ENCODE results near the gene SPTA1.

SPTA1 gene

DNA sequence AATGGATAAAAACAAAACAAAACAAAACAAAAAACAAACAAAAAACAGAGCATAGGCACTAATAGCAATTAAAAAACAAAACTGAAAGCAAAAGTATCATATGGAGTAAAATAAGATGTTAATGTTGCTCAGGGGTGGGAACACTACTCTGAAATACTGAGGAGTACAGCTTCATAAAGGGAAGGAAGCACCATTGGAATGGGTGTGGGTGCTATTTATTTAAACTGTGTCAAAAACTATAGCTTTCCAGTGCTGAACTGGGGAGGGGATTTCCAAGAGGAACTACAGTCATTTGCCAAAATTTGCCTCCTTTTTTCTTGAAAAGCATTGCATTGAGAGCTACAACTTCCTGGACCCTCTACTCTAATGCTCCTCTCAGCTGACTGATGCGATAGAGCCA is 40.0 kb downstream of the SPTA1 start:
- TF ChIP-seq, protein P1, sequence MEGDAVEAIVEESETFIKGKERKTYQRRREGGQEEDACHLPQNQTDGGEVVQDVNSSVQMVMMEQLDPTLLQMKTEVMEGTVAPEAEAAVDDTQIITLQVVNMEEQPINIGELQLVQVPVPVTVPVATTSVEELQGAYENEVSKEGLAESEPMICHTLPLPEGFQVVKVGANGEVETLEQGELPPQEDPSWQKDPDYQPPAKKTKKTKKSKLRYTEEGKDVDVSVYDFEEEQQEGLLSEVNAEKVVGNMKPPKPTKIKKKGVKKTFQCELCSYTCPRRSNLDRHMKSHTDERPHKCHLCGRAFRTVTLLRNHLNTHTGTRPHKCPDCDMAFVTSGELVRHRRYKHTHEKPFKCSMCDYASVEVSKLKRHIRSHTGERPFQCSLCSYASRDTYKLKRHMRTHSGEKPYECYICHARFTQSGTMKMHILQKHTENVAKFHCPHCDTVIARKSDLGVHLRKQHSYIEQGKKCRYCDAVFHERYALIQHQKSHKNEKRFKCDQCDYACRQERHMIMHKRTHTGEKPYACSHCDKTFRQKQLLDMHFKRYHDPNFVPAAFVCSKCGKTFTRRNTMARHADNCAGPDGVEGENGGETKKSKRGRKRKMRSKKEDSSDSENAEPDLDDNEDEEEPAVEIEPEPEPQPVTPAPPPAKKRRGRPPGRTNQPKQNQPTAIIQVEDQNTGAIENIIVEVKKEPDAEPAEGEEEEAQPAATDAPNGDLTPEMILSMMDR (IDR thresholded peaks at IDR 0.05; ENCODE audit: low read depth, low read length, missing control alignments): no peak
- in situ Hi-C loops (cut with HindIII; ENCODE audit: low sequenced_read_pairs): no loop called here
- no peak for DNase-seq (ENCODE audit: low read depth)
- H3K4me3 ChIP-seq (ENCODE audit: low read depth, low read length): no peak overlapping the region

DNA sequence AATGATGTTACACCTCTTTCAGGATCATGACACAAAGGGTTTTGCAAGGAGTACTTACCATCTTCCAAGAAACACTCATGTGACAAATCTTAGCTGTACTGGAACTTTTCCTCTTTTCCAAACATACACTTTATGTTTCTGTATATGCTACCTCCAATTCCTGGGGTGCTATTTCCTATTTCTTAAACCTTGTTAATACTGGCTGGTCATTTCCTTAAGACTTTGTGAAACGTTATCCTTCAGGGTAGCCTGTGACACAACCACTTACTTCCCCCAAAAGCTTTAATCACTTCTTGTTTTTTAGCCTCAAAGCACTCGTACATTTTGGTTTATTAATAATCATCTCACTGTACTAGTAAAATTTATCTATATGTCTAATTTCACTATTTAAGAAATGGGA is 42.1 kb downstream of the SPTA1 start:
- TF ChIP-seq, protein P1 (IDR thresholded peaks at IDR 0.05; ENCODE audit: low read depth, low read length, missing control alignments): no peak
- DNase-seq (ENCODE audit: low read depth): no peak
- in situ Hi-C loops (cut with HindIII; ENCODE audit: low sequenced_read_pairs): loop anchor here (5.0 kb wide), 1 partner anchor 53 kb away; no protein-coding TSS in a partner anchor
- no peak overlapping the region for H3K4me3 ChIP-seq (ENCODE audit: low read depth, low read length)

DNA sequence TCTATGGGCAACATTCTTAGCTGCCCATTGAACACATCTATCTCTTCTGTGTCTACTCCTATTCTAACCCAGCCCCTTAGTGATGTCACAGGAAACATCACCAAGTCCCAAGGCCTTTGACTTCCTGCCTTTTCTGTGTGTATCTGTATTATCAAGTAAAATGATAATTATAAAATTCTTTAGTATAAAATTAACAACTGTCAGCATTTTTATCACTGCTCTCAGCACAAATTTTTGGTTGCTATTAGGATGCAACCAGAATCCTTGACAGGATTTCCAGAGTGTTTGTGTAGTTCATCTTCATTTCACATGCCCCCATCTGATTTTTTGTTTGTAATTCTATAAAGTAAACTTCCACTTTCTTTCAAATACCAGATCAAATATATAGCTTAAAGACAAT is 47.6 kb downstream of the SPTA1 start:
- DNase-seq (ENCODE audit: low read depth): no peak
- TF ChIP-seq, protein P1 (IDR thresholded peaks at IDR 0.05; ENCODE audit: low read depth, low read length, missing control alignments): no peak
- H3K4me3 ChIP-seq (ENCODE audit: low read depth, low read length): no peak overlapping the region
- in situ Hi-C loops (cut with HindIII; ENCODE audit: low sequenced_read_pairs): no loop called here

DNA sequence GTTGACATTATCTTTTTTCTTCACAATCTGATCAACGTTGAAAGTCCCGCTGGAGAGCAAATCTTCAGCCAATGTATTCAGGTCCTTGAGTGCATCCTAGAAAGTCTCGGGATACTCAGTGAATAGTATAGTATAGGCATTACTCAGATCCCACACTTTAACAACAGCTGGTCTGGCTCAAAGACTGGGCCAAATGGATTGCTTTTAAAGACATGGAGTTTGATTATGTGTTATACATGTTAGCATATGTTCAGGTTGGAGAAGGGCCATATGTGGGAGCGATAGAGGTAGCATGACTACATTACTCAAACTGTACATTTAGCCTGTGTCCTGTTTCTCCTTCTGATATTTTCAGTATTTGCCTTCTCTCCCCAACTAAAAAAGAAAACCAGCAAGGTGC is 48.4 kb downstream of the SPTA1 start:
- in situ Hi-C loops (cut with HindIII; ENCODE audit: low sequenced_read_pairs): no loop called here
- no peak for DNase-seq (ENCODE audit: low read depth)

DNA sequence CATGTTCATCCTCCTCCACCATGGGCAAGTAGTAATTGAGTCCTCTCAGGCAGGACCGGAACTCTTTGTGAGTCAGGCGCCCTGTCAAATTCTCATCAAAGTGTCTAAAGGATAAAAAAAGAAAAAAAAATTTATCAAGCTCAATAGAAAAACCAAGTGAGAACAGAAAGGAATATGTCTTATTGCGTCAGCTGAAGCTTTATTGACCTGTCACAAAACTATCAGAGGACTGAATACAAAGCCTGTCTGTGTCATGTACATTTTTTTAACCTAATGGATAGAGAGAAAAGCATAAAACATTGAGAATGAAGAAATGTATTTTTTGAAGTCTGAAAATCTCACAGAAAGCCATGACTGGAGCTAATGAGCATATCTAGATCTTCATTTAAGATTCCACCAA is 72.8 kb downstream of the SPTA1 start:
- no peak for DNase-seq (ENCODE audit: low read depth)
- no peak overlapping the region for H3K4me3 ChIP-seq (ENCODE audit: low read depth, low read length)
- in situ Hi-C loops (cut with HindIII; ENCODE audit: low sequenced_read_pairs): no loop called here
- TF ChIP-seq, protein P1 (IDR thresholded peaks at IDR 0.05; ENCODE audit: low read depth, low read length, missing control alignments): no peak

More for the DNA sequence above, 48.4 kb downstream of the SPTA1 start:
- H3K4me3 ChIP-seq (ENCODE audit: low read depth, low read length): no peak overlapping the region
- TF ChIP-seq, protein P1 (IDR thresholded peaks at IDR 0.05; ENCODE audit: low read depth, low read length, missing control alignments): no peak

DNA sequence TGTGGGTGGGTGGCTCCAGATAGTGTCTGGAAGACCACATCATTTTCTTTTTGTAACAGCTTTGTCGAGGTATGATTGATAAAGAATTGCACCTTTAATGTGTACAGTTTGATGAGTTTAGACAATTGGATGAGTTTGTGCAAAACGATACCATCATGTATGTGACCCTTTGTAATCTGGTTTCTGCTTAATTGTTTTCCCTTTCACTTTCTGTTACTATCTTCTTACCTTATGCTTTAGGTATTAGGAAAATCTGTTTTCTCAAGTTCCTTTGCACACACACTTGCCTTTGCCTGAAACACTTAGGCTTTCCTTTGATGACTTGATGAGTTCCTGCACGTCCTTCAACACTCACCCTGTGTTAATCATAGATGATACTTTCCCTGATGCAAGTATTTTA is 74.6 kb downstream of the SPTA1 start:
- in situ Hi-C loops (cut with HindIII; ENCODE audit: low sequenced_read_pairs): no loop called here
- no peak for DNase-seq (ENCODE audit: low read depth)
- TF ChIP-seq, protein P1 (IDR thresholded peaks at IDR 0.05; ENCODE audit: low read depth, low read length, missing control alignments): no peak
- H3K4me3 ChIP-seq (ENCODE audit: low read depth, low read length): no peak overlapping the region

DNA sequence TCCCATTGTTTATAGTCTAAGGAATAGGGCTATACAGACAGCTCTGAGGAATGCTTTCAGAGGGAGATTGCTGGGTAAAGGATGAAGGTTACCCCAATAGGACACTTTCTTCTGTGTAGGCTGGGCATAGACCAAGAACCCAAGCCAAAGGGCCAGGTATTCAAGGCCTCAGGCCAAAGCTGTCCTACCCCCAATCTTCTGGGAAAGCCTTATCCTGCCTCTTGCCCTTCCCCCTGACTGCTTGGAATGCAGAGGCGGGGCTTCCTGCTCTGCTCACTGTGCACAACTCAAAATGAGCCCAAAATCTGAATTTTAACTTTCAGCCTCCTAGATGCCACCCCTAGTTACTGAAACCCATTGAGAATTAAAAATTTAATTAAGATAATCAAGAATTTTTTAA is 79.2 kb downstream of the SPTA1 start:
- H3K4me3 ChIP-seq (ENCODE audit: low read depth, low read length): no peak overlapping the region
- TF ChIP-seq, protein P1 (IDR thresholded peaks at IDR 0.05; ENCODE audit: low read depth, low read length, missing control alignments): no peak
- in situ Hi-C loops (cut with HindIII; ENCODE audit: low sequenced_read_pairs): no loop called here
- no peak for DNase-seq (ENCODE audit: low read depth)
